H54 (cell line): ENCODE data around the gene TRIM60.

Source experiments
- DNase-seq: peaks from one replicate; pipeline ENCODE4 v3.0.0; 2011; ENCODE audit warnings: low spot score, mixed read lengths; ENCODE audit not compliant: insufficient read length
- FAIRE-seq: peaks from 3 replicates; lab custom pipeline; 2011; peaks lifted over from hg19 to GRCh38; lab: Jason Lieb, UNC
- POLR2A ChIP-seq: IDR thresholded peaks from 2 replicates; pipeline ENCODE4 v1.6.1; 2011; ENCODE audit warnings: low read depth, mild to moderate bottlenecking, low read length

TRIM60 gene

GRCh38 chr4:165085946-165086345, 54.1 kb downstream of the TRIM60 start:
- DNase-seq (no peak), FAIRE-seq (no peak)
- TF ChIP-seq POLR2A = no peak

DNA sequence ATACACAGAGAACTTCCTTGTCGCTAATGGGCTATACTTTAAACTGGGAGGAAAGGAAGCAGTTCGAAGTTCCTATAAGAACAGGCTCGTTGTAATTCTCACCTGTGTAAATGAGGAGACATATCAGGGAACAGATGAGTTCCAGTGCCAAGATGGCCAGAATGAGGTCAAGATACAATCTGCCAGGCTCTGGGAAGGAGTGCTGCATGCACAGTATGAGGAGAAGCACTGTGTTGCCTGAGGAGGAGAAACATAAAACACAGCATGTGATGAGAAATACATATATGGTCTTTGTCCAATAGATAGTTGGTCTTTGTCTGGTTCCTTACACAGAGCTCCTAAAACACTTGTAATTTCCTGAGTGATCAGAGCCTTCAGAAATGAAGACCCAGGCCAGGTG, 56.6 kb downstream of the TRIM60 start:
- no peak for TF ChIP-seq POLR2A
- DNase-seq (no peak), FAIRE-seq (no peak)
